Inflammatory macrophage treated with lipopolysaccharide for 4 hours (primary cell): ENCODE measurements around the gene MCTP1.

ENCODE experiments used
- DNase-seq: peaks from one replicate; pipeline ENCODE4 v3.0.0-alpha.2; 2020

MCTP1 gene

GRCh38 chr5:94932259-94932658, 352.6 kb downstream of the MCTP1 start:
- no peak for DNase-seq

GRCh38 chr5:94928891-94929290, 356.0 kb downstream of the MCTP1 start:
- no peak for DNase-seq

DNA sequence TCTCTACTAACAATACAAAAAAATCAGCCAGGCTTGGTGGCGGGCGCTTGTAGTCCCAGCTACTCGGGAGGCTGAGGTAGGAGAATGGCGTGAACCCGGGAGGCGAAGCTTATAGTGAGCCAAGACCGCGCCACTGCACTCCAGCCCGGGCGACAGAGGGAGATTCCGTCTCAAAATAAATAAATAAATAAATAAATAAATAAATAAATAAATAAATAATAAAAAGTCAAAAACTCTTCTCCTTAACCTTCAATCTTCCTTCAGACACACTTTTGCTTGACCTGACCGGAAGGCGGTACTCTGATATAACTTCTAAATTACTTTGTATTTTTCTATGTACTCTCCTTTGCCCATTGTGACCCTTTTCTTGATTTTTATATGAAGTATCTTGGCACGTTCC, 364.3 kb downstream of the MCTP1 start:
- DNase-seq: no peak

DNA sequence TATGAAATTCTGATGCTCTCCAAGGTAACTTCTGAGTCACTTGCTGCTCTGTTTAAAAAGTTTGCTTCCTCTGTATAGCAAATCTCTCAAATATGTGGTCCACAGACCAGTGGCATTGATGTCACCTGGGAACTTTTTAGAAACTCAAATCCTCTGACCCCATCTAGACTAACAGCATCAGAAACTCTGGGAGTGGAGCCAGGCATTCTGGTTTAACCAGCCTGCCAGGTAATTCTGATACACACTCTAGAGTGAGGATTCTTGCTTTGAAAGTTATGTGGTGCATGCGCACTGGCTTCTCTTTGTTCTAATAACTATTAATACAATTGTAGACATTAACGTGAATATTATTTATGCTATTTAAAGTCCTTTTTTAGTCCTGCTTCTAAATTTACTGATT, 368.3 kb downstream of the MCTP1 start:
- DNase-seq: no peak

- DNase-seq: no peak
Observed at GRCh38 chr5:94911276-94911675, 373.6 kb downstream of the MCTP1 start.

- DNase-seq: no peak
Observed at GRCh38 chr5:94910721-94911120, 374.2 kb downstream of the MCTP1 start.

GRCh38 chr5:94908889-94909480, 375.9 kb downstream of the MCTP1 start:
- peak; percentile 28 for DNase-seq

DNA sequence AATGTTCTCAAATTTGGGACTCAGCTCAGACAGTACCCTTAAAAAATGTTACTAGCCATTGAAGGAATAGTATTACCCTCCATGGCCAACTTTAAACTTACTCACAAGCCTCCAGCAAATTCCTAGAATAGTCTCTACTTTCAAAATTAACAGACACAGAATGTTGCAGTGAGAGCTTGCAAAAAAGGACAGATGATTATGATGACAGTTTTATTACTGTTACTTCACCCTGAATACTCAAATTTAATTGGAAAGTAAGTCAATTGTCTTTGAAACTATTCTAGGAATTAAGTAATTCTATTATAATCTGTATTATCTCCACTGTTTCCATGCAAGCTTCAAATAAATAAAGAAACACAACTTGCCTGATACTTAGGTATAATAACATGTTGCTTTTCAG, 378.1 kb downstream of the MCTP1 start:
- DNase-seq: no peak

DNA sequence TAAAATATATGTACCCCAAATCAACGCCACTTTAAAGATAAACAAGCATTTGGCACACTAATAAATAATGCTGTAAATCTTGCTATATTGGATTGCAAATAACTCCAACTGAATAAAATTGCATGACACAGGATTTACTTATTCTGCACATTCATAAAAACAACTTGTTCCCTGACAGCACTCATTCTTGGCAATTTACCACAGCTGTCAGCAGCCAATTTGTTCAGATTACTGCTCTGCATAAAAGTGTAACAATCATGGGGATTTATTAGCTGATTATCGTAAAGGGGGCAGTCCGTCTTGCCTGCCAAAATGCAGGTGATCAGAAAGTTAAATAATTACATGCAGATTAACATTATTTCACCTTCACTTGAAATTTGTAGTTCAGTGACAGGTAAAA, 381.2 kb downstream of the MCTP1 start:
- no peak for DNase-seq

GRCh38 chr5:94901191-94901979, 383.5 kb downstream of the MCTP1 start:
- peak; percentile 16 for DNase-seq

- DNase-seq: no peak
Observed at GRCh38 chr5:94900006-94900505, 384.8 kb downstream of the MCTP1 start.

GRCh38 chr5:94893412-94894135, 391.3 kb downstream of the MCTP1 start:
- DNase-seq: no peak

- DNase-seq: no peak
Observed at GRCh38 chr5:94891972-94892371, 392.9 kb downstream of the MCTP1 start.

DNA sequence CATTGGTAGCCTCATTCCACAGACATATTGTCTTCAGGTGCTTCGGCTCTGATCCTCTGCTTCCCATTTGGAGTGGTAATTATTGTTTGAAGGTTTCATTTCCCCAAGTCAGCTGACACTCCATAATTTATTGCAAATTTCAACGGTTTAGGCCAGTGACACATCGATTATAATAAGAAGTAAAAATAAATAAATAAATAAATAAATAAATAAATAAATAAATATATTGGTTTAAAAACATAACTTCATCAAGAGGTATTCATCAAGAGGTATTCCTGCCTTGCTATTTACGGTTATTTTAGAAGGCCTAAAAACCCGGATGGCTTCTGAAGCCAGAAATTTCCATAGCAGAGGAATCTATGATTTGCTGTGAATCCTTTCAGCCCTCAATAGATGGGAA, 393.3 kb downstream of the MCTP1 start:
- DNase-seq: no peak

- no peak for DNase-seq
Observed at GRCh38 chr5:94890907-94891306, 394.0 kb downstream of the MCTP1 start.

DNA sequence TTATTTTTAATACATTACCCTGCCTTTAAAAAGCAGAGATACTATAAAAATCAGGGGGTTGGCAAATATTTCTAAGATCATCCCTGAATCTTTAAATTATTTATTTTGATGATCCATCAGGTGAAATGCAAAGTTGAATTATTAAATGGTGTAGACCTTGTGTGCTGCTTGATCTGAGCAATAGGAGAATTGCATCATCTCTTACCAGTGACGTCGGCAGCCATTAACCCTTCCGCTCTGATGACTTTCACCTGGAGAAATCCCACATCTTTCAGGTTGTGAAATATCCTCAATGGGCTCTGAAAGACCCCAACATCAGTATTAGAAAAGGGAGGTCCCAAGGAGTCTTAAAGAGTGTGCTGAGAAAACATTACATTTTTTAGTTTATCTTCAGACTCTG, 396.2 kb downstream of the MCTP1 start:
- DNase-seq: no peak

GRCh38 chr5:94885931-94886330, 399.0 kb downstream of the MCTP1 start:
- no peak for DNase-seq

- no peak for DNase-seq
Observed at GRCh38 chr5:94884311-94884710, 400.6 kb downstream of the MCTP1 start.

DNA sequence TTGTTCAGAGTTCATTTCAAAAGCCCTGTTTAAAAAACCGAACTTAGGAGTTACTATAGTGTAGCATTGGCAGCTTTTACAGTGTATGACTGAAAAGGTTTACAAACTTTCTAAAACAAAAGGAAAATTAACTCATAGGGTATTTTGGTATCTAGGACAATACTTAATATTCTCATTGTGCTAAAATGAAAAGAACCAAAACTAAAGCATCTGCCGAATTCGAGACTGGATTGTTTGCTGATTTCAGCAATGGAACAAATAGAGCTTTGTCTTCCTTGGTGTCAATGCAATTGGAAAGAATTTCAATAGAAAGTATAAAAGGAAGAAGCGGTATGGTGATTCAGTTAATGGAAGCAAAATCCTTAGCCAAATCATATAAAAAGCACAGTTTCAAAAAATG, 412.4 kb downstream of the MCTP1 start:
- no peak for DNase-seq

GRCh38 chr5:94870511-94871183, 414.2 kb downstream of the MCTP1 start:
- DNase-seq: no peak

- DNase-seq: no peak
Observed at GRCh38 chr5:94869921-94870320, 415.0 kb downstream of the MCTP1 start.

- no peak for DNase-seq
Observed at GRCh38 chr5:94863951-94864350, 420.9 kb downstream of the MCTP1 start.

DNA sequence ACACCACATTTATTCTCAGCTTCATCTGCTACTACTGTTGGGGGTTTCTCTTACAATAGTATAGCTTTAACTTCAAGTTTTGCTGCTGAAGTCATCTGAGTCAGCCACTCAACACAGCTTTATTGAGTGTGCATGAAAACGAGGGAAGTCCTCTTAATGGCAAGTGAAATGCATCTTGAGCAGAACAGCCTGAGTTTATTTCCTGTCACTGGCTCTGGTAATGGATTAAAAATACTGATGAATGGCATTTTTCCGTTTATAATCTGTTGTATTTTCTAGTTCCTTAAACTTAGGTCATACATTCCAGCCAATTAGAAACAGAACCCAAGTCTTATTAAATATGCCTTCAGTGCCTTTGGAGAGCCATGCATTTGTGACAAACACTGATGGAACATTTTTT, 427.8 kb downstream of the MCTP1 start:
- no peak for DNase-seq
